22Rv1 (cell line): ENCODE results near the gene BRD9.

Experiments
- CTCF ChIP-seq: fragments of 450-650 bp; IDR thresholded peaks from 2 replicates; pipeline ENCODE4 v1.5.1; 2017; ENCODE audit warnings: mild to moderate bottlenecking
- ZFX ChIP-seq: fragments of 450-650 bp; IDR thresholded peaks from 2 replicates; pipeline ENCODE4 v1.6.1; 2017; ENCODE audit warnings: antibody characterized with exemption, borderline replicate concordance

GRCh38 chr5:909994-910768 lies 17.6 kb upstream of the BRD9 start:
- TF ChIP-seq CTCF, result no peak
- TF ChIP-seq ZFX, result no peak
